ENCODE data around the gene MAK. TPM values are rescaled to one million over a fixed set of nuclear protein-coding genes. Genes with fewer than 3 reads are reported as not detected.

Gene MAK
- total RNA-seq, 1 experiment from 2014 or later = 0.22 TPM

- TF ChIP-seq TCF7L2 (IDR thresholded peaks at IDR 0.05; ENCODE audit: borderline replicate concordance, extremely low read depth, insufficient read depth, insufficient read length) (peak; percentile 42), ATF3 (IDR thresholded peaks at IDR 0.05) (no peak), FOSL1 (IDR thresholded peaks at IDR 0.05; ENCODE audit: low read depth) (no peak), MAX (IDR thresholded peaks at IDR 0.05) (peak; percentile 86)
Measured at GRCh38 chr6:10747251-10747972, 90.9 kb downstream of the MAK start, which contains the start of gene TMEM14B (continued).

- Histone ChIP-seq H4K20me1 (ENCODE audit: insufficient read depth) (no peaks in the 10 kb centered on the region; the same call in 1 of the 2 replicates), H3K9me2 (ENCODE audit: insufficient read depth) (no peaks in the 10 kb centered on the region), H3K27me3 (ENCODE audit: insufficient read depth, low read length) (no peaks in the 10 kb centered on the region), H3K9ac (ENCODE audit: low read length) (peak overlapping the region; percentile 98), H3K4me3 (replicated peaks in 1 of 2; ENCODE audit: low read depth in 1 of 2, low read length in 2 of 2) (peak overlapping the region; percentile 84 to 90), H3K4me1 (ENCODE audit: control insufficient read depth in 1 of 2, insufficient read depth in 2 of 2, low read length in 2 of 2) (peaks cover 9 to 21% of the 10 kb centered on the region in 2 experiments; a peak in 3 of 4 replicates), H3K36me3 (ENCODE audit: control insufficient read depth in 1 of 2, insufficient read depth in 2 of 2, low read length in 2 of 2) (peaks cover 3 to 16% of the 10 kb centered on the region in 2 experiments; a peak in 2 of 4 replicates), H2AFZ (ENCODE audit: low read depth, low read length, poor library complexity, severe bottlenecking) (peak overlapping the region; percentile 73), H3K9me3 (ENCODE audit: control insufficient read depth in 1 of 2, insufficient read depth in 1 of 2, low read depth in 1 of 2, low read length in 2 of 2) (no peaks in the 10 kb centered on the region), H3K4me2 (ENCODE audit: low read length) (peak overlapping the region; percentile 92), H3K27ac (ENCODE audit: low read depth, low read length) (peak overlapping the region; percentile 57), H3K79me2 (ENCODE audit: insufficient read depth, low read length) (peaks cover 42% of the 10 kb centered on the region)
- ChIA-PET RAD21 (ENCODE audit: low non-redundant PET in 1 of 2, low total read pairs in 2 of 2, uncharacterized antibody in 2 of 2, unreplicated experiment in 2 of 2) (no interaction called here), CTCF (interaction anchor here (1.1 to 2.0 kb wide), 2 partner anchors 13 to 24 kb away, joined by 3 to 4 read pairs; partner anchors contain the start of gene TMEM14C), POLR2A (interaction anchor here (1.0 to 1.9 kb wide), 3 partner anchors 14 to 52 kb away, joined by 3 to 11 read pairs (median 6); partner anchors contain the start of genes C6orf52, PAK1IP1 and TMEM14C)
- TSS peak; percentile 78 for BruUV-seq (replicated peaks)
- intact Hi-C loops (cut with micrococcal nuclease) = loop anchor here (1.0 kb wide), 2 partner anchors 25 to 53 kb away; partner anchors contain the start of genes C6orf52 and PAK1IP1
- TF ChIP-seq ZNF274 (IDR thresholded peaks at IDR 0.05; ENCODE audit: low read depth, low read length) (no peak), POLR2AphosphoS5 (IDR thresholded peaks at IDR 0.05; ENCODE audit: low read depth, low read length) (no peak), EGR1 (IDR thresholded peaks at IDR 0.05; ENCODE audit: low read depth) (no peak), POLR2A (IDR thresholded peaks at IDR 0.05; ENCODE audit: borderline replicate concordance, extremely low read depth, insufficient read depth, insufficient read length) (no peak), EZH2phosphoT487 (IDR thresholded peaks at IDR 0.05; ENCODE audit: borderline replicate concordance) (no peak)
- no peak for DNase-seq (ENCODE audit: low read depth, low spot score)
- no peak for ATAC-seq
Measured at GRCh38 chr6:10746915-10747250, 91.5 kb downstream of the MAK start.
